H9 (cell line): ENCODE results near the gene NPTX1. TPM values are rescaled to one million over a fixed set of nuclear protein-coding genes. Genes with fewer than 3 reads are reported as not detected.

ENCODE experiments used
- DNase-seq: peaks from one replicate; pipeline ENCODE4 v3.0.0-alpha.2; 2017
- H2AFZ ChIP-seq: one replicate; pipeline ENCODE4 v1.6.1; 2013; ENCODE audit warnings: mild to moderate bottlenecking, low read length, control low read depth, moderate library complexity
- H2AK5ac ChIP-seq: 2 replicates; pipeline ENCODE4 v1.6.1; 2013; ENCODE audit warnings: low read length, control low read depth, mixed read lengths; ENCODE audit not compliant: insufficient read length
- H2BK120ac ChIP-seq: one replicate; pipeline ENCODE4 v1.6.1; 2013; ENCODE audit warnings: low read depth, mild to moderate bottlenecking, low read length, control low read depth, inconsistent platforms; ENCODE audit not compliant: poor library complexity, severe bottlenecking
- H2BK12ac ChIP-seq: 2 replicates; pipeline ENCODE4 v1.6.1; 2013; ENCODE audit warnings: low read length, control low read depth, mixed read lengths, low read depth; ENCODE audit not compliant: insufficient read length
- H2BK15ac ChIP-seq: 2 replicates; pipeline ENCODE4 v1.6.1; 2013; ENCODE audit warnings: low read depth, low read length, control low read depth
- H2BK20ac ChIP-seq: one replicate; pipeline ENCODE4 v1.6.1; 2013; ENCODE audit warnings: low read depth, mild to moderate bottlenecking, low read length, control low read depth, inconsistent platforms; ENCODE audit not compliant: poor library complexity, severe bottlenecking
- H2BK5ac ChIP-seq: 2 replicates; pipeline ENCODE4 v1.6.1; 2013; ENCODE audit warnings: low read length, control low read depth, mixed read lengths; ENCODE audit not compliant: insufficient read length
- H3K14ac ChIP-seq: 2 replicates; pipeline ENCODE4 v1.6.1; 2013; ENCODE audit warnings: low read length, control low read depth; ENCODE audit not compliant: insufficient read depth
- H3K18ac ChIP-seq: 2 replicates; pipeline ENCODE4 v1.6.1; 2013; ENCODE audit warnings: low read depth, mild to moderate bottlenecking, mixed read lengths, low read length, control low read depth; ENCODE audit not compliant: insufficient read length
- H3K23ac ChIP-seq: 2 replicates; pipeline ENCODE4 v1.6.1; 2013; ENCODE audit warnings: low read length, control low read depth, mixed read lengths, low read depth; ENCODE audit not compliant: insufficient read length
- H3K23me2 ChIP-seq: 2 replicates; pipeline ENCODE4 v1.6.1; 2013; ENCODE audit warnings: low read depth, mild to moderate bottlenecking, mixed read lengths, low read length, control low read depth; ENCODE audit not compliant: insufficient read length, poor library complexity, severe bottlenecking
- H3K27ac ChIP-seq: 2 replicates; pipeline ENCODE4 v1.5.1; 2013; ENCODE audit warnings: low read length, control low read depth, mixed read lengths, low read depth; ENCODE audit not compliant: insufficient read length
- H3K27me3 ChIP-seq: 2 replicates; pipeline ENCODE4 v1.6.1; 2013; ENCODE audit warnings: low read length, control low read depth, inconsistent platforms; ENCODE audit not compliant: insufficient read depth
- H3K4ac ChIP-seq: 2 replicates; pipeline ENCODE4 v1.6.1; 2013; ENCODE audit warnings: low read depth, mild to moderate bottlenecking, control low read depth, inconsistent platforms, low read length, moderate library complexity
- H3K4me1 ChIP-seq: 2 replicates; pipeline ENCODE4 v1.6.1; 2013; ENCODE audit warnings: low read length, control low read depth, inconsistent platforms; ENCODE audit not compliant: insufficient read depth
- H3K4me2 ChIP-seq: 2 replicates; pipeline ENCODE4 v1.6.1; 2013; ENCODE audit warnings: low read length, control low read depth, mixed read lengths; ENCODE audit not compliant: insufficient read length, insufficient read depth
- H3K56ac ChIP-seq: 2 replicates; pipeline ENCODE4 v1.6.1; 2013; ENCODE audit warnings: low read depth, mild to moderate bottlenecking, mixed read lengths, low read length, control low read depth; ENCODE audit not compliant: insufficient read length
- H3K79me1 ChIP-seq: 2 replicates; pipeline ENCODE4 v1.6.1; 2013; ENCODE audit warnings: low read depth, mild to moderate bottlenecking, moderate library complexity, low read length, control low read depth, inconsistent platforms; ENCODE audit not compliant: insufficient read depth, poor library complexity, severe bottlenecking
- H3K79me2 ChIP-seq: 2 replicates; pipeline ENCODE4 v1.6.1; 2013; ENCODE audit warnings: low read length, control low read depth, inconsistent platforms; ENCODE audit not compliant: insufficient read depth
- H3K9ac ChIP-seq: 2 replicates; pipeline ENCODE4 v1.6.1; 2013; ENCODE audit warnings: low read length, control low read depth, mixed read lengths; ENCODE audit not compliant: insufficient read length; ENCODE audit errors: extremely low read depth
- H3K9me3 ChIP-seq: one replicate; pipeline ENCODE4 v1.6.1; 2013; ENCODE audit warnings: low read depth, low read length, inconsistent platforms; ENCODE audit not compliant: control insufficient read depth
- H3T11ph ChIP-seq: one replicate; pipeline ENCODE4 v1.6.1; 2013; ENCODE audit warnings: mild to moderate bottlenecking, low read length, control low read depth, inconsistent platforms
- H4K20me1 ChIP-seq: one replicate; pipeline ENCODE4 v1.6.1; 2013; ENCODE audit not compliant: control insufficient read depth, insufficient read length, insufficient read depth
- H4K5ac ChIP-seq: 2 replicates; pipeline ENCODE4 v1.6.1; 2013; ENCODE audit warnings: low read depth, mild to moderate bottlenecking, mixed read lengths, low read length, control low read depth; ENCODE audit not compliant: insufficient read length
- H4K8ac ChIP-seq: replicated peaks from 2 replicates; pipeline ENCODE4 v1.6.1; 2013; ENCODE audit warnings: low read length, control low read depth, mixed read lengths, low read depth; ENCODE audit not compliant: insufficient read length
- H4K91ac ChIP-seq: 2 replicates; pipeline ENCODE4 v1.6.1; 2013; ENCODE audit warnings: low read depth, mild to moderate bottlenecking, moderate library complexity, mixed read lengths, low read length, control low read depth; ENCODE audit not compliant: insufficient read length
- H3K27ac Mint-ChIP-seq, 3 experiments: 2 replicates in 2 of 3; 3 replicates in 1 of 3; pipeline ENCODE4 v1.8.0; 2020 to 2021; ENCODE audit warnings: mixed read lengths in 3 of 3, mild to moderate bottlenecking in 1 of 3, moderate library complexity in 1 of 3
- H3K27me3 Mint-ChIP-seq: 2 replicates; pipeline ENCODE4 v1.8.0; 2021; ENCODE audit warnings: low read depth, mild to moderate bottlenecking, moderate library complexity, mixed read lengths
- H3K36me3 Mint-ChIP-seq, 3 experiments: 2 replicates in 2 of 3; 3 replicates in 1 of 3; pipeline ENCODE4 v1.8.0; 2020 to 2021; ENCODE audit warnings: low read depth in 3 of 3, mixed read lengths in 3 of 3; ENCODE audit not compliant: insufficient read depth in 1 of 3
- H3K4me1 Mint-ChIP-seq, 2 experiments: 2 replicates each; pipeline ENCODE4 v1.8.0; 2020; ENCODE audit warnings: mixed read lengths in 2 of 2
- H3K4me3 Mint-ChIP-seq, 2 experiments: 2 replicates in 1 of 2; 3 replicates in 1 of 2; pipeline ENCODE4 v1.8.0; 2020 to 2021; ENCODE audit warnings: mild to moderate bottlenecking in 2 of 2, mixed read lengths in 2 of 2, moderate library complexity in 1 of 2
- H3K9me3 Mint-ChIP-seq, 2 experiments: 2 replicates in 1 of 2; 3 replicates in 1 of 2; pipeline ENCODE4 v1.8.0; 2020; ENCODE audit warnings: mild to moderate bottlenecking in 2 of 2, mixed read lengths in 2 of 2, moderate library complexity in 1 of 2
- WGBS: extraction: QIAGEN DNeasy Blood & Tissue Kit; methylation state at CpG from one replicate; pipeline ENCODE4 v1.1.7; 2013; ENCODE audit warnings: missing lambda C conversion rate, low lambda C conversion rate, mixed read lengths; ENCODE audit not compliant: insufficient read length; ENCODE audit errors: extremely low coverage; 5-methylcytosine and 5-hydroxymethylcytosine counted together
- total RNA-seq: library from RNA; stranded (reverse); gene quantifications from 2 replicates; pipeline ENCODE4 v1.2.1, GENCODE V29; 2021
- TF ChIP-seq, protein P1 (sequence below): fragments of 200-600 bp; sonication (generic); conservative IDR thresholded peaks from 3 replicates; pipeline ENCODE4 v1.8.0; 2021; ENCODE audit warnings: antibody characterized with exemption, mild to moderate bottlenecking

The NPTX1 gene
- total RNA-seq, 1 experiment from 2014 or later, result 20.5 TPM

DNA sequence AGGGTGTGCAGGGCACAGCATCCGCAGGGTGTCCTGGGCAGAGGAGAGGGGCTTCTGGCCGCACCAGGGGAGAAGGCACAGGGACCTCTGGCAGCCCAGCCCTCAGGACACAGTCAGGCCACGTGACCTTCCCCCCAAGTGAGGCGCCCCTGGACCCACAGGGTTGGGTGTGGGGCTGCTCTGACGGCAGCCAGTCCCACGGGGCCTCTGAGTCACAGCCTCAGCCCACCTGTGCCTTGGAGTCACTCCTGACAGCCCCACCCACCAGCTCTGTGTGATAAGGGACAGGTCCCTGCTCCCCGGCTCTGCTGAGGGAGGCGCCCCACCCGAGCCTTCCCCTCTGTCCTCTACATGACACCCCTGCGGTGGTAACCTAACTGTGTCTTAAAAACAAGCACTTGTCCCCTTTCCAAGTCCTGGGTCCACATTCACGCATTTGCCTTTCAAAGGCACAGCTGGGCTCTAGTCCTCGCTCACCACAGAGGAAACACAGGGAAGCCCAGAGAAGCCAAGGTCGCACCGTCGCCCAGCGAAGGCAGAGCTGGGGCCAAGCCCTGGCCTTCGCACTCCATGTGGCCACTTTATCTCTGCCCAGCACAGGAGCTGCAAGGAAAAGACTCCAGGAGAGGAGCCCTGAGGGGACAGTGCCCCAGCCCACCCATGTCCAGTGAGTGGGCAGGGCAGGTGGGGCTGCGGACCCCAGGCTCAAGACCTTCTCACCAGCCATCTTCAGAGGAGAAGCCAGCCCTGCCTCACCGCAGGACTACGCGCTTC is 5.1 kb upstream of the NPTX1 start:
- Histone ChIP-seq H3K79me2 (no peaks in the 10 kb centered on the region), H2BK20ac (no peak overlapping the region), H3K23me2 (peaks cover 5% of the 10 kb centered on the region), H3T11ph (no peak overlapping the region), H3K4me1 (no peaks in the 10 kb centered on the region; the same call in 1 of the 2 replicates), H3K9ac (no peak overlapping the region), H2BK120ac (no peak overlapping the region), H3K4ac (no peak overlapping the region), H3K18ac (no peak overlapping the region), H2BK15ac (no peak overlapping the region), H2BK12ac (no peak overlapping the region), H4K20me1 (no peaks in the 10 kb centered on the region), H4K8ac (no peak overlapping the region), H2AFZ (no peak overlapping the region), H3K27me3 (peaks cover 41% of the 10 kb centered on the region; the same call in 1 of the 2 replicates), H3K23ac (no peak overlapping the region), H2AK5ac (no peak overlapping the region), H3K56ac (no peak overlapping the region), H3K9me3 (no peaks in the 10 kb centered on the region), H3K27ac (no peak overlapping the region), H3K14ac (peak overlapping the region; percentile 19; the same call in 1 of the 2 replicates), H4K5ac (no peak overlapping the region), H4K91ac (no peak overlapping the region), H2BK5ac (no peak overlapping the region), H3K4me2 (no peak overlapping the region), H3K79me1 (no peaks in the 10 kb centered on the region)
- Mint-ChIP-seq H3K4me1 (peaks cover 21 to 43% of the 10 kb centered on the region in 2 experiments), H3K27ac (no peak overlapping the region), H3K27me3 (peaks cover 85% of the 10 kb centered on the region), H3K9me3 (no peaks in the 10 kb centered on the region; a peak in 1 of 5 replicates), H3K36me3 (no peaks in the 10 kb centered on the region), H3K4me3 (no peak overlapping the region)
- WGBS, result no CpG with 5 or more reads among the region's 21 CpGs
- TF ChIP-seq, protein P1, sequence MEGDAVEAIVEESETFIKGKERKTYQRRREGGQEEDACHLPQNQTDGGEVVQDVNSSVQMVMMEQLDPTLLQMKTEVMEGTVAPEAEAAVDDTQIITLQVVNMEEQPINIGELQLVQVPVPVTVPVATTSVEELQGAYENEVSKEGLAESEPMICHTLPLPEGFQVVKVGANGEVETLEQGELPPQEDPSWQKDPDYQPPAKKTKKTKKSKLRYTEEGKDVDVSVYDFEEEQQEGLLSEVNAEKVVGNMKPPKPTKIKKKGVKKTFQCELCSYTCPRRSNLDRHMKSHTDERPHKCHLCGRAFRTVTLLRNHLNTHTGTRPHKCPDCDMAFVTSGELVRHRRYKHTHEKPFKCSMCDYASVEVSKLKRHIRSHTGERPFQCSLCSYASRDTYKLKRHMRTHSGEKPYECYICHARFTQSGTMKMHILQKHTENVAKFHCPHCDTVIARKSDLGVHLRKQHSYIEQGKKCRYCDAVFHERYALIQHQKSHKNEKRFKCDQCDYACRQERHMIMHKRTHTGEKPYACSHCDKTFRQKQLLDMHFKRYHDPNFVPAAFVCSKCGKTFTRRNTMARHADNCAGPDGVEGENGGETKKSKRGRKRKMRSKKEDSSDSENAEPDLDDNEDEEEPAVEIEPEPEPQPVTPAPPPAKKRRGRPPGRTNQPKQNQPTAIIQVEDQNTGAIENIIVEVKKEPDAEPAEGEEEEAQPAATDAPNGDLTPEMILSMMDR, result no peak
- no peak for DNase-seq
